ENCODE results near the gene CCDC106.

- TF ChIP-seq EZH2 (IDR thresholded peaks at IDR 0.05; ENCODE audit: borderline replicate concordance, low read length) (no peak), CTCF (conservative IDR thresholded peaks at IDR 0.05 in 1 of 2, IDR thresholded peaks at IDR 0.05 in 1 of 2; ENCODE audit: extremely low read depth in 1 of 2, insufficient read depth in 1 of 2, low read depth in 1 of 2, low read length in 2 of 2) (no peak)
Measured at GRCh38 chr19:55669418-55670279, 21.6 kb downstream of the CCDC106 start.

Measured in mammary epithelial cell (primary cell).